Lower lobe of right lung (tissue), 2 donors: ENCODE measurements around the gene P2RX7. TPM values are rescaled to one million over a fixed set of nuclear protein-coding genes. Genes with fewer than 3 reads are reported as not detected.
"Not testable (repeated sequence)": the region's sequence is repeated elsewhere in the genome, so short reads cannot be mapped to it uniquely, and the experiment has no call there.

Source experiments
- ATAC-seq, 2 donors: fragments of 200-7000 bp; cut with Tn5 transposase; one replicate each; pipeline ENCODE4 v1.9.1; 2020 to 2022; ENCODE audit warnings: mild to moderate bottlenecking in 2 of 2, moderate library complexity in 2 of 2
- DNase-seq: peaks from one replicate; pipeline ENCODE4 v3.0.0-alpha.2; 2020
- H3K27ac ChIP-seq: fragments of 200-600 bp; one replicate; pipeline ENCODE4 v1.8.0; 2022
- H3K27me3 ChIP-seq: fragments of 200-600 bp; one replicate; pipeline ENCODE4 v1.8.0; 2022; ENCODE audit warnings: low read depth
- H3K36me3 ChIP-seq: fragments of 200-600 bp; one replicate; pipeline ENCODE4 v1.8.0; 2022; ENCODE audit warnings: mild to moderate bottlenecking
- H3K4me1 ChIP-seq: fragments of 200-600 bp; one replicate; pipeline ENCODE4 v1.8.0; 2022
- H3K4me3 ChIP-seq: fragments of 200-600 bp; one replicate; pipeline ENCODE4 v1.8.0; 2022; ENCODE audit warnings: mild to moderate bottlenecking
- H3K9me3 ChIP-seq: fragments of 200-600 bp; one replicate; pipeline ENCODE4 v1.8.0; 2022
- CTCF ChIP-seq: fragments of 200-600 bp; IDR thresholded peaks from one replicate; pipeline ENCODE4 v1.8.0; 2022; ENCODE audit warnings: antibody characterized with exemption, mild to moderate bottlenecking
- intact Hi-C: fragments of 100-400 bp; cut with DNase I; formaldehyde crosslinking; loops from one replicate; pipeline ENCODE4 v1.11.0; 2022
- total RNA-seq: library from RNA; stranded (reverse); fragmentation: NEBNext Ultra II Directional; extraction: Animal tissue kit (Norgen Biotek cat#: 25700); gene quantifications from one replicate; pipeline ENCODE4 v1.2.1, GENCODE V29; 2021
- donor health status: DM: no; HTN: yes; CAD: no; lungs with severe emphysema.

The P2RX7 gene
- total RNA-seq, 1 donor from 2014 or later = 20.5 TPM

GRCh38 chr12:121222847-121223246, 90.2 kb downstream of the P2RX7 start:
- DNase-seq (no peak), ATAC-seq (no peak)
- H3K9me3 ChIP-seq = no peaks in the 10 kb centered on the region
- TF ChIP-seq CTCF = no peak
- no peaks in the 10 kb centered on the region for H3K27me3 ChIP-seq
- H3K4me1 ChIP-seq = peaks cover 4% of the 10 kb centered on the region
- peaks cover 53% of the 10 kb centered on the region for H3K36me3 ChIP-seq
- intact Hi-C loops = no loop called here
- H3K4me3 ChIP-seq = no peak overlapping the region
- no peak overlapping the region for H3K27ac ChIP-seq

- ATAC-seq (no peak), DNase-seq (no peak)
- intact Hi-C loops = no loop called here
- TF ChIP-seq CTCF = peak; percentile 14
- Histone ChIP-seq H3K27ac (no peak overlapping the region), H3K27me3 (no peaks in the 10 kb centered on the region), H3K9me3 (no peaks in the 10 kb centered on the region), H3K36me3 (peaks cover 48% of the 10 kb centered on the region), H3K4me1 (peaks cover 4% of the 10 kb centered on the region), H3K4me3 (no peak overlapping the region)
These were observed 90.9 kb downstream of the P2RX7 start for GRCh38 chr12:121223292-121224285.

GRCh38 chr12:121224591-121224990, 91.9 kb downstream of the P2RX7 start:
- TF ChIP-seq CTCF = no peak
- H3K27me3 ChIP-seq = no peaks in the 10 kb centered on the region
- ATAC-seq = no peak
- H3K4me1 ChIP-seq = peaks cover 4% of the 10 kb centered on the region
- no peak overlapping the region for H3K4me3 ChIP-seq
- no peaks in the 10 kb centered on the region for H3K9me3 ChIP-seq
- intact Hi-C loops = no loop called here
- DNase-seq = no peak
- H3K36me3 ChIP-seq = peaks cover 52% of the 10 kb centered on the region
- H3K27ac ChIP-seq = no peak overlapping the region

- H3K27ac ChIP-seq = peak overlapping the region; percentile 74
- intact Hi-C loops = no loop called here
- ATAC-seq (no peak), DNase-seq (no peak)
- H3K4me1 ChIP-seq = peaks cover 14% of the 10 kb centered on the region
- H3K9me3 ChIP-seq = no peaks in the 10 kb centered on the region
- no peak overlapping the region for H3K4me3 ChIP-seq
- H3K36me3 ChIP-seq = peaks cover 57% of the 10 kb centered on the region
- no peaks in the 10 kb centered on the region for H3K27me3 ChIP-seq
- no peak for TF ChIP-seq CTCF
These were observed 93.7 kb downstream of the P2RX7 start for GRCh38 chr12:121226399-121226798.

- Histone ChIP-seq H3K36me3 (peaks cover 55% of the 10 kb centered on the region), H3K4me1 (peaks cover 14% of the 10 kb centered on the region), H3K27ac (peak overlapping the region; percentile 74)
- DNase-seq, intact Hi-C loops, H3K9me3 ChIP-seq, H3K4me3 ChIP-seq, H3K27me3 ChIP-seq, ATAC-seq: not testable (repeated sequence)
These were observed 94.2 kb downstream of the P2RX7 start for GRCh38 chr12:121226871-121227270.

- intact Hi-C loops = no loop called here
- Histone ChIP-seq H3K27me3 (no peaks in the 10 kb centered on the region), H3K27ac (peak overlapping the region; percentile 74), H3K9me3 (no peaks in the 10 kb centered on the region), H3K4me3 (no peak overlapping the region), H3K36me3 (peaks cover 57% of the 10 kb centered on the region), H3K4me1 (peaks cover 14% of the 10 kb centered on the region)
- DNase-seq (peak; percentile 82), ATAC-seq (peak; percentile 85 to 88)
- no peak for TF ChIP-seq CTCF
These were observed 94.6 kb downstream of the P2RX7 start for GRCh38 chr12:121227294-121227693.
